ENCODE measurements around the gene GRIK4. TPM values are rescaled to one million over a fixed set of nuclear protein-coding genes. Genes with fewer than 3 reads are reported as not detected.
"Not testable (repeated sequence)": the region's sequence is repeated elsewhere in the genome, so short reads cannot be mapped to it uniquely, and the experiment has no call there.

GRIK4 gene
- total RNA-seq, 1 donor from 2014 or later = 0.36 TPM

DNA sequence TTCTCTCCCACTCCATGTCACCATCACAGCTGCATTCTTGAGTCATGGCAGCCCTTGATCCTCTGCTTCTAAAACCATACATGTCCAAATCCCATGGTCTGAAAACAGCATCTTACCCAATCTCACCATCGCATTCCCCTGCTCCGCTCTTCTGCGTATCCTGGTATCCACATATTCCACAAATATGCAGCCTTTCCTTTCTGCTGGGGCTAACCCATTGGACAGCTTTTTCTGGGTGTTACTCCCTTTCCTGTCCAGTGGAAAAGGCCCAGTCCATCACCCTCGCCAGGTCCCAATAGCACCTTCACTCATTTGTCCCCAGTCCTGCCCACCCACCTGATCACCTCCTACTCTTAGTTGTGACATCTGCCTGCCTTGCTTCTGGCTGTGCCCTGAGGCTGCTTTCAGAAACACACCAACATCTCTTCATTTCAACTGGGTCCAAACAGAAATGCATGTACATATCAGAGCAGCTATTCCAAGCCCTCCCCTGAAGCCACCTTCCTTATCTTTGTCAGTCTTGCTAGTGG lies 274.7 kb downstream of the GRIK4 start:
- Mint-ChIP-seq H3K4me1 (peaks cover 28% of the 10 kb centered on the region), H3K9me3 (no peaks in the 10 kb centered on the region), H3K36me3 (no peaks in the 10 kb centered on the region), H3K27ac (no peak overlapping the region), H3K4me3 (no peak overlapping the region), H3K27me3 (ENCODE audit: insufficient read depth, low read depth) (peaks cover 4% of the 10 kb centered on the region)
- no peak overlapping the region for H3K4me3 ChIP-seq
- no peak overlapping the region for H3K27ac ChIP-seq
- peaks cover 9% of the 10 kb centered on the region for H3K4me1 ChIP-seq
- no peaks in the 10 kb centered on the region for H3K36me3 ChIP-seq
- H3K9me3 ChIP-seq (ENCODE audit: low read depth) = no peaks in the 10 kb centered on the region
- no peak for DNase-seq (ENCODE audit: low spot score)
- H3K9ac ChIP-seq = no peak overlapping the region
- no peaks in the 10 kb centered on the region for H3K79me2 ChIP-seq (ENCODE audit: low read depth)
- TF ChIP-seq CTCF (IDR thresholded peaks at IDR 0.05) = no peak
- no peak for TF ChIP-seq EZH2 (IDR thresholded peaks at IDR 0.05)
- no peak for TF ChIP-seq EZH2phosphoT487 (IDR thresholded peaks at IDR 0.05)
- H4K20me1 ChIP-seq (ENCODE audit: low read depth) = no peaks in the 10 kb centered on the region
- no peaks in the 10 kb centered on the region for H3K27me3 ChIP-seq
- H3K4me2 ChIP-seq = no peak overlapping the region
- H2AFZ ChIP-seq (replicated peaks) = no peak overlapping the region
- H3F3A ChIP-seq (ENCODE audit: low read depth) = no peaks in the 10 kb centered on the region

DNA sequence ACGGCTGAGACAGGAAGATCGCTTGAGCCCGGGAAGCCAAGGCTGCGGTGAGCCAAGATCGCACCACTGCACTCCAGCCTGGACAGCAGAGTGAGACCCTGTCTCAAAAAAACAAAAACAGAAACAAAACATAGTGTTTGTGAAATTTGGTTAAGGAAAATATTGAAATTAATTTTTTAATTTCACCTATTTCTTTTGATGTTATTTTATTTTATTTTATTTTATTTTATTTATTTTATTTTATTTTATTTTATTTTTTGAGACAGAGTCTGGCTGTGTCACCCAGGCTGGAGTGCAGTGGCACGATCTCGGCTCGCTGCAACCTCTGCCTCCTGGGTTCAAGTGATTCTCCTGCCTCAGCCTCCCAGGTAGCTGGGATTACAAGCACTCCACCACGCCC lies 275.7 kb downstream of the GRIK4 start:
- not testable (repeated sequence) for H3K9me3 Mint-ChIP-seq; DNase-seq (ENCODE audit: low spot score); H4K20me1 ChIP-seq (ENCODE audit: low read depth); H3K36me3 Mint-ChIP-seq; H3K9me3 ChIP-seq (ENCODE audit: low read depth); H3K27me3 ChIP-seq; H3K4me1 ChIP-seq; H3K27me3 Mint-ChIP-seq (ENCODE audit: insufficient read depth, low read depth); H3K4me3 ChIP-seq; H3K4me2 ChIP-seq; H3F3A ChIP-seq (ENCODE audit: low read depth); H3K36me3 ChIP-seq; H3K9ac ChIP-seq; H3K27ac Mint-ChIP-seq; H3K4me3 Mint-ChIP-seq; H3K27ac ChIP-seq; H2AFZ ChIP-seq (replicated peaks); H3K79me2 ChIP-seq (ENCODE audit: low read depth)
- peaks cover 25% of the 10 kb centered on the region for H3K4me1 Mint-ChIP-seq

GRCh38 chr11:120789391-120789790 lies 277.8 kb downstream of the GRIK4 start:
- H3K27me3 ChIP-seq = no peaks in the 10 kb centered on the region
- no peaks in the 10 kb centered on the region for H3K9me3 ChIP-seq (ENCODE audit: low read depth)
- H2AFZ ChIP-seq (replicated peaks) = no peak overlapping the region
- H3K36me3 ChIP-seq = no peaks in the 10 kb centered on the region
- no peaks in the 10 kb centered on the region for H3F3A ChIP-seq (ENCODE audit: low read depth)
- H3K4me2 ChIP-seq = no peak overlapping the region
- H3K27ac ChIP-seq = no peak overlapping the region
- Mint-ChIP-seq H3K27me3 (ENCODE audit: insufficient read depth, low read depth) (peaks cover 4% of the 10 kb centered on the region), H3K9me3 (no peaks in the 10 kb centered on the region), H3K4me1 (peaks cover 5% of the 10 kb centered on the region), H3K36me3 (no peaks in the 10 kb centered on the region), H3K4me3 (no peak overlapping the region), H3K27ac (no peak overlapping the region)
- H3K4me1 ChIP-seq = no peaks in the 10 kb centered on the region
- DNase-seq (ENCODE audit: low spot score) = no peak
- no peaks in the 10 kb centered on the region for H4K20me1 ChIP-seq (ENCODE audit: low read depth)
- no peak overlapping the region for H3K9ac ChIP-seq
- no peaks in the 10 kb centered on the region for H3K79me2 ChIP-seq (ENCODE audit: low read depth)
- H3K4me3 ChIP-seq = no peak overlapping the region
- TF ChIP-seq EZH2 (IDR thresholded peaks at IDR 0.05) (no peak), EZH2phosphoT487 (IDR thresholded peaks at IDR 0.05) (no peak), CTCF (IDR thresholded peaks at IDR 0.05) (no peak)

DNA sequence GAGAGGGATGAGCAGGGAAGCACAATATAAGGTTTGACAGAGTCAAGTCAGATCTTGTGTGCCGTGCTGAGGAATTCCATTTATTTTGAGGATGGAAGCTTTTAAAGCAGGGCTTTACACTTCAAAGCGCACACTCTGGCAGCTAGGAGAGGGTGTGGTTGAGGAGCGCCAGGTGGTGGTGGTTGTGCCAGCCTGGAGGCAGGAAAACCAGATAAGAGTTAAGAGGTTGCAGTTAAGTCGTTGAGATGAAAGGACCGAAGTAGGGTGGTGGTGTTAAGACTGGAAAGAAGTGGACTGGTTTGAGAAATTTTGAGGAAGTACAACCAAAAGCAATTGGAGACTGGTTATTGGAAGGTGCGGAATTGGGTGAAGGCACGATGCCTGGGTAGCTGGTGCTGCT lies 280.8 kb downstream of the GRIK4 start:
- H3K9me3 ChIP-seq (ENCODE audit: low read depth) = no peaks in the 10 kb centered on the region
- no peaks in the 10 kb centered on the region for H3K36me3 Mint-ChIP-seq

More for the DNA sequence above, 280.8 kb downstream of the GRIK4 start:
- Histone ChIP-seq H3K79me2 (ENCODE audit: low read depth) (no peaks in the 10 kb centered on the region), H3F3A (ENCODE audit: low read depth) (no peaks in the 10 kb centered on the region), H3K36me3 (no peaks in the 10 kb centered on the region), H3K4me3 (no peak overlapping the region), H3K9ac (no peak overlapping the region), H4K20me1 (ENCODE audit: low read depth) (no peaks in the 10 kb centered on the region), H3K4me1 (peaks cover 8% of the 10 kb centered on the region), H3K4me2 (no peak overlapping the region), H2AFZ (replicated peaks) (no peak overlapping the region), H3K27me3 (no peaks in the 10 kb centered on the region), H3K27ac (no peak overlapping the region)
- Mint-ChIP-seq H3K4me1 (peaks cover 14% of the 10 kb centered on the region), H3K27ac (no peak overlapping the region), H3K9me3 (no peaks in the 10 kb centered on the region), H3K4me3 (no peak overlapping the region), H3K27me3 (ENCODE audit: insufficient read depth, low read depth) (peaks cover 5% of the 10 kb centered on the region)
- TF ChIP-seq CTCF (IDR thresholded peaks at IDR 0.05) (no peak), EZH2phosphoT487 (IDR thresholded peaks at IDR 0.05) (no peak), EZH2 (IDR thresholded peaks at IDR 0.05) (no peak)
- DNase-seq (ENCODE audit: low spot score) = no peak
